HG03280 (cell line): Measurements from ENCODE around the gene TINAG.
A peak's percentile ranks its signal among the peaks of the same experiment; 100 is the strongest.

Experiments
- ATAC-seq: cut with Tn5 transposase; IDR thresholded peaks from one replicate; pipeline ENCODE4 v1.9.1; 2021; ENCODE audit warnings: mild to moderate bottlenecking, moderate library complexity; ENCODE audit not compliant: unreplicated experiment

The TINAG gene

GRCh38 chr6:54308289-54308985, at the start of gene TINAG:
Gene TINAG, plus strand, starts transcription at chr6:54308441. Its CDS starts 110 bp downstream, at chr6:54308551.
- ATAC-seq, result no peak

GRCh38 chr6:54260025-54260424, 48.2 kb upstream of the TINAG start:
- no peak for ATAC-seq

- no peak for ATAC-seq
These were observed 45.7 kb upstream of the TINAG start for GRCh38 chr6:54262499-54262898.

GRCh38 chr6:54262971-54263370, 45.3 kb upstream of the TINAG start:
- ATAC-seq, result no peak

GRCh38 chr6:54264581-54265272, 43.5 kb upstream of the TINAG start:
- no peak for ATAC-seq

- no peak for ATAC-seq
These were observed 41.8 kb upstream of the TINAG start for GRCh38 chr6:54266400-54266923.

- no peak for ATAC-seq
These were observed 40.4 kb upstream of the TINAG start for GRCh38 chr6:54267798-54268197.

GRCh38 chr6:54273214-54273820, 34.9 kb upstream of the TINAG start:
- ATAC-seq, result no peak

- ATAC-seq, result no peak
These were observed 33.9 kb upstream of the TINAG start for GRCh38 chr6:54274383-54274782.

GRCh38 chr6:54282186-54282585, 26.1 kb upstream of the TINAG start:
- no peak for ATAC-seq

- ATAC-seq, result no peak
These were observed 23.9 kb upstream of the TINAG start for GRCh38 chr6:54284161-54284860.

GRCh38 chr6:54285595-54285994, 22.6 kb upstream of the TINAG start:
- ATAC-seq, result no peak

- no peak for ATAC-seq
These were observed 22.1 kb upstream of the TINAG start for GRCh38 chr6:54286141-54286540.

GRCh38 chr6:54288474-54288873, 19.8 kb upstream of the TINAG start:
- ATAC-seq, result no peak

GRCh38 chr6:54289426-54289825, 18.8 kb upstream of the TINAG start:
- ATAC-seq, result no peak

GRCh38 chr6:54291146-54291545, 17.1 kb upstream of the TINAG start:
- ATAC-seq, result peak; percentile 59

GRCh38 chr6:54291738-54292137, 16.5 kb upstream of the TINAG start:
- ATAC-seq, result peak; percentile 77

- no peak for ATAC-seq
These were observed 13.2 kb upstream of the TINAG start for GRCh38 chr6:54294965-54295532.

GRCh38 chr6:54299542-54300269, 8.5 kb upstream of the TINAG start:
- no peak for ATAC-seq

- no peak for ATAC-seq
These were observed 6.5 kb upstream of the TINAG start for GRCh38 chr6:54301770-54302169.
